Body of pancreas (tissue), 4 donors: ENCODE measurements around the gene NEK7.

Experiments used
- POLR2A ChIP-seq, 3 donors: fragments of 450-650 bp; IDR thresholded peaks; one replicate each; pipeline ENCODE4 v1.6.1; 2016; ENCODE audit warnings: antibody characterized with exemption in 3 of 3, mild to moderate bottlenecking in 2 of 3
- TF ChIP-seq, protein P1 (sequence below), 7 experiments: fragments of 450-650 bp in 4 of 7; fragments of 200-600 bp in 3 of 7; sonication (generic) in 3 of 7; IDR thresholded peaks; one replicate each; pipeline ENCODE4 v1.5.1; 2016 to 2019; ENCODE audit warnings: antibody characterized with exemption in 7 of 7

DNA sequence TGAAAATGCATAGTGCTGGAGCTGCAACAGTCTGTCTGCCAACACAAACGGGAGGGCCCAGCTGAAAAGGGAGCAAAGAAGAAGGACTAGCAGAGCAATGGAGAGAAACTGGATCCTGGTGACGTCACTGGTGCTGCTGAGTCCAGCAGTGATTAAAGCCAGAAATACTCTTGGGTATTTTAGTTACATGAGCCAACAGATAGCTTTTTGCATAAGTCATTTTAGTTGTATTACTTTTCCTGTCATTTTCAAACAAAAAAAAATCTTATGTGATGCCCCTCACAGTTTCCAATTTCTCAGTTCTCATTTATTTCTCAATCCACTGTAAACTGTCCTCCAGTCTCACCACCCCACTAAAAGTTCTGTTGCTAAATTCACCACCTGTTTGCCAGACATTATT is 38.7 kb upstream of the NEK7 start:
- TF ChIP-seq, protein P1, sequence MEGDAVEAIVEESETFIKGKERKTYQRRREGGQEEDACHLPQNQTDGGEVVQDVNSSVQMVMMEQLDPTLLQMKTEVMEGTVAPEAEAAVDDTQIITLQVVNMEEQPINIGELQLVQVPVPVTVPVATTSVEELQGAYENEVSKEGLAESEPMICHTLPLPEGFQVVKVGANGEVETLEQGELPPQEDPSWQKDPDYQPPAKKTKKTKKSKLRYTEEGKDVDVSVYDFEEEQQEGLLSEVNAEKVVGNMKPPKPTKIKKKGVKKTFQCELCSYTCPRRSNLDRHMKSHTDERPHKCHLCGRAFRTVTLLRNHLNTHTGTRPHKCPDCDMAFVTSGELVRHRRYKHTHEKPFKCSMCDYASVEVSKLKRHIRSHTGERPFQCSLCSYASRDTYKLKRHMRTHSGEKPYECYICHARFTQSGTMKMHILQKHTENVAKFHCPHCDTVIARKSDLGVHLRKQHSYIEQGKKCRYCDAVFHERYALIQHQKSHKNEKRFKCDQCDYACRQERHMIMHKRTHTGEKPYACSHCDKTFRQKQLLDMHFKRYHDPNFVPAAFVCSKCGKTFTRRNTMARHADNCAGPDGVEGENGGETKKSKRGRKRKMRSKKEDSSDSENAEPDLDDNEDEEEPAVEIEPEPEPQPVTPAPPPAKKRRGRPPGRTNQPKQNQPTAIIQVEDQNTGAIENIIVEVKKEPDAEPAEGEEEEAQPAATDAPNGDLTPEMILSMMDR (IDR thresholded peaks at IDR 0.05) = no peak
- no peak for TF ChIP-seq POLR2A (IDR thresholded peaks at IDR 0.05)
